OCI-LY1 (cell line): ENCODE data around the gene ADCY2.

ENCODE experiments used
- CTCF ChIP-seq: fragments of 200-600 bp; sonication (generic), shearing (Covaris generic); IDR thresholded peaks from 2 replicates; pipeline ENCODE4 v1.5.1; 2017; ENCODE audit warnings: mild to moderate bottlenecking, antibody characterized with exemption, low read length, moderate library complexity, mixed read lengths
- EZH2 ChIP-seq: fragments of 200-600 bp; sonication (generic), shearing (Covaris generic); IDR thresholded peaks from 2 replicates; pipeline ENCODE4 v1.8.0; 2017; ENCODE audit warnings: borderline replicate concordance, mixed run types, mild to moderate bottlenecking, antibody characterized with exemption, low read length, moderate library complexity, mixed read lengths

DNA sequence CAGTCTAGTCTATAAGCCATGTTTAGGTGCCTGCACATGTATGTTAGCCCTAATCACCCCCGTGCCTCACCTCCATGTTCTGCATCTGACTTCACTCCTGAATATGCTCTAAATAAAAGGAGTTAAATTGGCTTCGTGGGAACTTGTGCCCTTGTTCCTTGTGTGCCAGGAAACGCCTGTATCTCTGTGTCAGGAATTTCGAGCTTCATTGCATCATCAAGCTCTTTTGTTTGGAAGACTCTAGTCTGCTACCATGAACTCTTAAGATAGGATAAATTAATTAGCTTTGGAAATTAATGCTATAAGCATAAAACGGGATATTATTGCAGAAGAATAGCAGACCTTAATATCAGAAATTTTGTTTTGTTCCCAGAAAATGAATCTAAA lies 99.2 kb downstream of the ADCY2 start:
- no peak for TF ChIP-seq CTCF
- no peak for TF ChIP-seq EZH2
